ENCODE data around the gene IRF8. TPM values are rescaled to one million over a fixed set of nuclear protein-coding genes. Genes with fewer than 3 reads are reported as not detected.

The IRF8 gene
- total RNA-seq, 2 experiments from 2014 or later = 221 to 224 TPM

DNA sequence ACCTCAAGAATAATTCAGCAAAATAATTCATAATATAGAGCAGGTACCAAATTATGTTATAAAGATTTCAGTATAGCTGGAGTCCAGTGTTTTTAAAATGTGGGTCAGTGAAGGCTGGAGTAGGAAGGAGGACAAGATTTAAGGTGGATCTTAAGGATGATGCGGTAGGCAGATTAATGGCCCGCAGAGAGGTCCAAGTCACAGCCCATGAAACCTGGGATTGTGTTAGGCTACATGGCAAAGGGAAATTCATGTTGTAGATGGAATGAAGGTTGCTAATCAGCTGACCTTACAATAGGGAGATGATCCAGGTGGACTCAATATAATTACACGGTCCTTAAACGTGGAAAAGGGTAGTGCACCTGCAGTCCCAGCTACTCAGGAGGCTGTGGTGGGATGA is 6.2 kb upstream of the IRF8 start:
- TF ChIP-seq CTCF (IDR thresholded peaks at IDR 0.05) = no peak
- Mint-ChIP-seq H3K9me3 (no peaks in the 10 kb centered on the region), H3K27ac (no peak overlapping the region), H3K4me1 (ENCODE audit: low read depth) (peaks cover 34% of the 10 kb centered on the region), H3K4me3 (no peak overlapping the region), H3K36me3 (ENCODE audit: low read depth) (no peaks in the 10 kb centered on the region), H3K27me3 (no peaks in the 10 kb centered on the region)
- DNase-seq = no peak
- CTCF ChIA-PET = interaction anchor here (0.7 to 6.4 kb wide), 6 partner anchors 9 to 123 kb away, joined by 3 to 98 read pairs (median 4); no protein-coding TSS in a partner anchor
- intact Hi-C loops (cut with micrococcal nuclease) = no loop called here
- no peak for ATAC-seq
- POLR2A ChIA-PET = interaction anchor here (0.8 to 1.5 kb wide), 3 partner anchors 8 to 15 kb away, joined by 3 to 5 read pairs (median 3); no protein-coding TSS in a partner anchor

DNA sequence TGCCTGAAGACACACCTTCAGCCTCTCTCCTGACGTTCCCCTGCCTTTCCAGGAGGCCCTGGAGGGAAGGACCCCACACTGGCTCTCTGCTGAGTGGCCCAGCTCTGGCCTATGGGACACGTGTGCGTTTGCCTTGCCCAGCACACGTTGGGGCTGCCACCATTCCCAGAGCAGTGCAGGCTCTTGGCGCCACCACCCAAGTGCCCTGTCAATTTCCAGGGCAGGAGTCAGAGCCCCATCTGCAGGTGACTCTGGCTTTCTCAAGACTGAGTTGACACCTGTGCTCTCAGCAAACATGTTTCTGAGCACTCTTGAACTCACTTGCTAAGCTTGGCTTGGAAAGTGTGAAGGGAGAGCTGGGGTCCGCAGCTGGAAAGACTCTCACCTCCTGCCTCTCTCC is 4.7 kb upstream of the IRF8 start:
- Mint-ChIP-seq H3K27me3 (no peaks in the 10 kb centered on the region), H3K4me3 (no peak overlapping the region), H3K9me3 (no peaks in the 10 kb centered on the region), H3K4me1 (ENCODE audit: low read depth) (peaks cover 26% of the 10 kb centered on the region), H3K27ac (no peak overlapping the region), H3K36me3 (ENCODE audit: low read depth) (peaks cover under 1% of the 10 kb centered on the region)
- ChIA-PET CTCF (interaction anchor here (0.7 to 6.4 kb wide), 6 partner anchors 9 to 93 kb away, joined by 3 to 98 read pairs (median 5); no protein-coding TSS in a partner anchor), POLR2A (interaction anchor here (1.0 to 2.9 kb wide), 4 partner anchors 9 to 59 kb away, joined by 3 to 11 read pairs (median 6); no protein-coding TSS in a partner anchor)
- no peak for ATAC-seq
- DNase-seq = peak; percentile 63
- intact Hi-C loops (cut with micrococcal nuclease) = loop anchor here (2.0 kb wide), 1 partner anchor 73 kb away; no protein-coding TSS in a partner anchor
- peak; percentile 22 for TF ChIP-seq CTCF (IDR thresholded peaks at IDR 0.05)

DNA sequence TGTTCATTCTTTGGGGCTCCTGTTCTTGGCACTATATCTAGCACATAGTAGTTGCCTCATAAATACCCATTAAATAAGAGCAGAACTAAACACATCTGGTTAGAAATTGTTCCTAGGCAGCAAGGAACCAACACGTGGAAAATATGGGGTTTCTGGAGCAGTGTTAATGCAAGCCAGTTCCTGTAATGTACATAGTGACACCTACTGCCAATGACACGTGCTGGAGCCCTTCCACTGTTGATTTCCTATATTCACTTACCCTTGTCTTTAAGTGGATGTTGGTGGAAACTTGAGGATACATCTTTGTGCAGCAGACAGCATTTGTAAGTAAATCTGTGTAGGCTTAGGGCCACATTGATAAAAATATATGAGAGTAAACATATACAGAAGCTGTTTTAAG is 1.6 kb upstream of the IRF8 start:
- intact Hi-C loops (cut with micrococcal nuclease) = no loop called here
- Mint-ChIP-seq H3K36me3 (ENCODE audit: low read depth) (peaks cover 32% of the 10 kb centered on the region), H3K27me3 (no peaks in the 10 kb centered on the region), H3K4me1 (ENCODE audit: low read depth) (peaks cover 24% of the 10 kb centered on the region), H3K27ac (peak overlapping the region; percentile 31), H3K4me3 (peak overlapping the region; percentile 86), H3K9me3 (no peaks in the 10 kb centered on the region)
- TF ChIP-seq CTCF (IDR thresholded peaks at IDR 0.05) = no peak
- DNase-seq = peak; percentile 31
- no peak for ATAC-seq
- CTCF ChIA-PET = interaction anchor here (8.0 to 11.6 kb wide), 2 partner anchors 77 to 91 kb away, joined by 63 to 148 read pairs; no protein-coding TSS in a partner anchor
- POLR2A ChIA-PET = interaction anchor here (0.6 to 13.1 kb wide), 6 partner anchors 19 to 481 kb away, joined by 3 to 141 read pairs (median 4); no protein-coding TSS in a partner anchor

DNA sequence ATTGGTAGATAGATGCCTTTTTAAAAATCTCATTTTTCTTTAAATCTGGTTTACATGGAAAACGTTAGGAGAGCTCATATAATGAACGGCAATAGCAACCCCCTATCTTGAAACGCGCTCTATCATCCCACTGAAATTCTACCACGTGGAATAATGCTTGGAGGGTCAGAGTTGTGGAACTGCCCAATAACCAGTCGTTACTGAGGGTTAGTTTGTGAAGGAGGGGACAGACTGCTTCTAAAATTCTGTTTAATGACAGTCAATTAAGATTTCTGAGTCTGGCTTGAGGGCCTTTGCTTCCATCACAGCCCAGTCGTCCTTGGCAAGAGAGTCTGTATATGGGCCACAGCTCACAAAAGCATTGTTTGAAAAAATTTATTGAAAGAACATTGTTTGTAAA is 482 bp downstream of the IRF8 start:
- intact Hi-C loops (cut with micrococcal nuclease) = no loop called here
- ChIA-PET CTCF (interaction anchor here (0.8 to 11.6 kb wide), 7 partner anchors 10 to 89 kb away, joined by 3 to 148 read pairs (median 4); no protein-coding TSS in a partner anchor), POLR2A (interaction anchor here (0.6 to 13.1 kb wide), 24 partner anchors 9 to 117 kb away, joined by 3 to 141 read pairs (median 6); no protein-coding TSS in a partner anchor)
- H3K27ac Mint-ChIP-seq = peak overlapping the region; percentile 90
- no peaks in the 10 kb centered on the region for H3K27me3 Mint-ChIP-seq
- no peaks in the 10 kb centered on the region for H3K9me3 Mint-ChIP-seq
- H3K36me3 Mint-ChIP-seq (ENCODE audit: low read depth) = peaks cover 52% of the 10 kb centered on the region
- DNase-seq (no peak), ATAC-seq (no peak)
- H3K4me1 Mint-ChIP-seq (ENCODE audit: low read depth) = peaks cover 45% of the 10 kb centered on the region
- TF ChIP-seq CTCF (IDR thresholded peaks at IDR 0.05) = no peak
- peak overlapping the region; percentile 86 for H3K4me3 Mint-ChIP-seq

Data from activated CD8-positive, alpha-beta T cell treated with anti-CD3 and anti-CD28 coated beads for 36 hours (primary cell).